Ectodermal cell (in vitro differentiated cells): ENCODE data around the gene ANKS4B.

Source experiments
- H3K27ac ChIP-seq: 2 replicates; pipeline ENCODE4 v1.7.0; 2013; ENCODE audit warnings: mild to moderate bottlenecking, low read depth, low read length; ENCODE audit not compliant: insufficient read depth, poor library complexity, severe bottlenecking
- H3K27me3 ChIP-seq: 2 replicates; pipeline ENCODE4 v1.7.0; 2013; ENCODE audit warnings: mild to moderate bottlenecking, low read length; ENCODE audit not compliant: insufficient read depth, control insufficient read depth, poor library complexity, severe bottlenecking
- H3K36me3 ChIP-seq: one replicate; pipeline ENCODE4 v1.7.0; 2013; ENCODE audit warnings: low read length; ENCODE audit not compliant: control insufficient read depth, insufficient read depth
- H3K4me1 ChIP-seq: one replicate; pipeline ENCODE4 v1.7.0; 2013; ENCODE audit warnings: low read length; ENCODE audit not compliant: control insufficient read depth, insufficient read depth
- H3K4me3 ChIP-seq: 2 replicates; pipeline ENCODE4 v1.7.0; 2013; ENCODE audit warnings: low read depth, low read length, control low read depth; ENCODE audit not compliant: insufficient read depth
- H3K9me3 ChIP-seq: 2 replicates; pipeline ENCODE4 v1.7.0; 2013; ENCODE audit warnings: mild to moderate bottlenecking, low read length, moderate library complexity; ENCODE audit not compliant: control insufficient read depth
- WGBS, 2 experiments: methylation state at CpG; one replicate each; pipeline ENCODE4 v1.1.7; 2013; ENCODE audit warnings: missing lambda C conversion rate in 2 of 2; 5-methylcytosine and 5-hydroxymethylcytosine counted together

ANKS4B gene

DNA sequence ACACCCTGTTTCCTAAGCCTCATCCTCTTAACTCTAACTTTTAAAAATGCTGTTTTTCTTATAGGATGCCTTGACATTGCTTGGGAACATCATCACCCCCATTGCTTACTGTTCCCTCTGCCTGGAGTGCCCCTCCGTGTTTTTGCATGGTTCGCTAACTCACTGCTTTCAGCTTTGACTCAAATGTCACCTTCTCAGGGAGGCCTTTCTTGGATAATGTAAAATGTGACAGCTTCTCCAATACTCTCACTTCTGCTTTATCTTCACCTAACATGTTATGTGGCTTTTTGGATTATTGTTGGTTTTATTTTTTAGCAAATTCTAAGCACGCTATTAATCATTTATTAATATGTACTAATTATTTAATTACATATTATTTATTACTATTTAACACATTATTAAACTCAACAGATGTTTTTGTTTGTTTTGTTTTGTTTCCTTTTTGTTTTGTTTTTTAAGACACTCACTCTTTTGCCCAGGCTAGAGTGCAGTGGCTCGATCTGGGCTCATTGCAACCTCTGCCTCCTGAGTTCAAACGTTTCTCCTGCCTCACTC lies 40.8 kb downstream of the ANKS4B start:
- peaks cover 38% of the 10 kb centered on the region for H3K27me3 ChIP-seq
- no peaks in the 10 kb centered on the region for H3K9me3 ChIP-seq
- 65 to 72% methylated on average over 3 to 4 of the region's 5 CpGs for WGBS, 2 experiments

DNA sequence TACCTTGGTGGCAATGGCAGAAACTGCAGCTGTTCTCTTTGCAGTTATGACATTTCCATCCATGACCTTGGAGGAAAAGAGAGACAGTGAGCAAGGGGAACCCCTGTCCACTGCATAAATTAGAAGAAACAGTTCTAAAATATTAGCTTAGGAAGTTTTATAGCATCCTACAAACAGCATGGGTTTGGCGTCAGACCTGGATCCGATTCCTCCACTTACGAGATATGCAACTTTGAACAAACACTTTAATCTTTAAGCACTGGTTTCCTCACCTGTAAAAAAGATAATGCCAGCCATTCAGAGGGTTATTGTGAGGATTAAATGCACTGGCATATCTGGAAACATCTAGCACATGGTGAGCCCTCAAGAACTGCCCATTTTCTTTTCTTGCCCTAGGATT lies 42.0 kb downstream of the ANKS4B start:
- no peaks in the 10 kb centered on the region for H3K4me1 ChIP-seq
- no peak overlapping the region for H3K4me3 ChIP-seq
- H3K9me3 ChIP-seq, result no peaks in the 10 kb centered on the region
- 92 to 93% methylated on average over 3 of the region's 3 CpGs for whole genome bisulfite sequencing, 2 experiments
- no peaks in the 10 kb centered on the region for H3K36me3 ChIP-seq
- H3K27ac ChIP-seq, result no peak overlapping the region
- H3K27me3 ChIP-seq, result peaks cover 43% of the 10 kb centered on the region

More for the DNA sequence above, 40.8 kb downstream of the ANKS4B start:
- H3K36me3 ChIP-seq, result no peaks in the 10 kb centered on the region
- no peak overlapping the region for H3K27ac ChIP-seq
- H3K4me3 ChIP-seq, result no peak overlapping the region
- H3K4me1 ChIP-seq, result no peaks in the 10 kb centered on the region

DNA sequence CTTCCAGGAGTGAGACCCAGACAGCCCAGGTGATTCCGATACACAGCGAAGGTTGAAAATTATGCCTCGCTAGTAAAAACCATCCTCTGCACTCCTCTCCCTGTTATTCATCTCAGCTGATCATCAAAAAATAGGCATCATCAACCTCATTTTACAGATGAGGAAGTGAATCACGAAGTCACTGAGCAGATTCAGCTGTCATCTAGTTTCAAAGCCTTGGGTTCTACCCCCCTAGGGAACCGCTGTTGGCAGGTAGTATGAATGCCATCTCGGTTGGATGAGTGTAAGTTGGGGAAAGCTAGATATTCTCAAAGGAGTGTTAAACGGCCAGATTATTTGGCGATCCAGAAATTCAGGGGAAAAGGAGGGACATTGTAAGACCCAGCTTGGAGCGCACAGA lies 42.6 kb downstream of the ANKS4B start:
- Histone ChIP-seq H3K27ac (no peak overlapping the region), H3K36me3 (no peaks in the 10 kb centered on the region), H3K9me3 (no peaks in the 10 kb centered on the region), H3K4me1 (no peaks in the 10 kb centered on the region), H3K27me3 (peaks cover 43% of the 10 kb centered on the region), H3K4me3 (no peak overlapping the region)
- WGBS, 2 experiments, result 81 to 85% methylated on average over 9 of the region's 9 CpGs

DNA sequence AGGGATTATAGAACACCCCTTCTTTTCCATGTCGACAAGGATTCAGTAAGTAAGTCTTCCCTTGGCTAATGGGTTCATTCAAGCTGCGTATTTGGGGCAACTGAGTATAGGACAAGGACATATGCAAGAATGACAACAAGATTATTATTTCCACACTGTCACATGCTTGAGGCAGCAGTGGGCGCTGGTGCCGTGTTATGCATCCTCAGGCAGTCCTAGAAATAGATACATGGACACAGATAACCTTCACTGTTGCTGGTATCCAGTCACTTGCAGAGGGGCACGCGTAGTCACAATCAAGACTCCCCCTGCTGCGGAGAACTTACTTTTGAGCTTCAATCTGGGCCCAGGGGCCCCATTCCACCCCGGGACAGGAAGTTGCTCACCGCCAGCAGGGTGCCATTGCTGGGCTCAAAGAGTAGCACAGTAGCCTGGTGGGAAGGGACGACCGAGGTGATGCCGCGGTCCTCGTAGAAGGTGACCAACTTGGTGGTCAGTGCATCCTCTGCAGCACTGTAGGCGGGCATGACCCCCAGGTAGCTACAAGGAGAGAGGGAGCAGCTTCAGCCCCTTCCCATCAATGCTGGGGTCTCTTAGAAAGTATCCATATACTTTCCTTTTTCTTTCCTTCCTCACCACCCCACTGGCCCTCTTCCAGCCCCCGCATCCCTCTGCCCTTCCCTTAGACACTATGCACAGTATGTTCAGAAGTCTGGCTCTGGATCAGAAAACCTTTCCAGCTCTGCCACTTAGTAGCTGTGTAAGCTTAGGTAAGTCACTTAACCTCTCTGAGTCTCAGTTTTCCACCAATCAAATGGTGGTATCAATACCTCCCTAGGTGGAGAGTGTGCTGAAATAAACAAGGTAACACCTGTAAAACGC lies 43.8 kb downstream of the ANKS4B start:
- Histone ChIP-seq H3K27me3 (peaks cover 43% of the 10 kb centered on the region), H3K4me3 (no peak overlapping the region), H3K9me3 (no peaks in the 10 kb centered on the region), H3K4me1 (no peaks in the 10 kb centered on the region), H3K27ac (no peak overlapping the region), H3K36me3 (no peaks in the 10 kb centered on the region)
- WGBS, 2 experiments, result 81 to 82% methylated on average over 17 of the region's 17 CpGs

DNA sequence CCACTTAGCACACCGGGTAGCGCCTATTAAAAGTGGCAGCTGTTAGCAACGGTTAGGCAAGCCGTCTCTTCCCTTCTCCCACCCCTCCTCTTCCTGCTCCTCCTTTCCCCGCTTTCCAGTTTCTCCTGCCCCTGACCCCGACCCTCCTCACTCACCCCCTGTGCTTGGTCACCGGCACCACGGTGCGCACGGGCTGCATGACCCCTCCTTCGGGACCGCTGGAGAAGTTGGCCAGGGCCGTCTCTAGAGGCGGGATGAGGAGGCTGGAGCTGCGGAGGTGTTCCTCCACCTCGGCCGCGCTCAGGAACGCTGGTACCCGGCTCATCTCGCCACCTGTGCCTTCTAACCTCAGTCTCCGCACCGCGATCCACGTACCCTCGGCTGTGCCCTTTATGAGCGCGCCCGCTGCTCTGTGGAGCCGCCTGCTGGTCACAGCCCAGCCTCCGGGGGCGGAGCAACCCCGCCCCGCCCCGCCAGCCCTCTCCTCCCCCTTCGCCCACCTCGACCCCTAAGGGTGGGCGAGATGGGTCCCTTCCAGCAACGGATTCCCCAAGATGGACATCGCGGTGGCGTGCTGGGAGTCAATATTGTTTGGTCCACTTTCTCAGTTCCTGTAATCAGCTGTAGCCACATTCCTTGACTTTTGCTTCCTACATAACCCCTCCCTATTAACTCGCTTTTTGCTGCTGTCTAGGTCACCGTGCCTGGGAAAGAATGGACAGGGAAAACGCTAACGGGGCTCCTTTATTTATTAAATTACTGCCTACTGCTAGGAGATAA lies 44.6 kb downstream of the ANKS4B start, which contains the start of gene CRYM:
CRYM (minus strand) TSS at position 364 of the 780 bp plus-strand sequence; CDS start at position 325, 39 bp downstream.
- peaks cover 43% of the 10 kb centered on the region for H3K27me3 ChIP-seq
- no peaks in the 10 kb centered on the region for H3K4me1 ChIP-seq
- peak within 1 kb of the TSS; percentile 37 for H3K4me3 ChIP-seq
- H3K27ac ChIP-seq, result no peak within 1 kb of the TSS
- H3K9me3 ChIP-seq, result no peaks in the 10 kb centered on the region
- no peaks in the 10 kb centered on the region for H3K36me3 ChIP-seq
- WGBS, 2 experiments, result 2 to 3% methylated on average over 45 to 46 of the region's 46 CpGs

DNA sequence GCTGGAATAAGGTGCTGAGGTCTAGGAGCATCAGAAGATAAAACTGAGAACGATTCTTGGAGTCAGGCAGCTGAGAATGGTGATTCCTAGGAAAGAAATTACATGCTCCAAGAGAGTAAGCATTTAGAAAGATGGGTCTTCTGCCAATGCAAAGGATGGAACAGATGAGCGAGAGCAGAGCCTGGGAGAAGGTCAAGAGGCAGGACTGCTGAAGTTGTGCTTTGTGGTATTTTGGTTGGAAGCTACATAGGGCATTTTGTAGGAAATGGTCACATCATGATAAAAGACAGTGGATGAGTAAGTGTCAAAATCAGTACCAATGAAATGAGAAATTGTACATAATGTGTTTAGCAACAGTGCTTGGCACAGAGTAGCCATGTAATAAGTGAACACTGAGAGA lies 46.0 kb downstream of the ANKS4B start:
- Histone ChIP-seq H3K27me3 (peaks cover 47% of the 10 kb centered on the region), H3K4me1 (no peaks in the 10 kb centered on the region), H3K27ac (no peak overlapping the region), H3K9me3 (no peaks in the 10 kb centered on the region), H3K4me3 (no peak overlapping the region), H3K36me3 (no peaks in the 10 kb centered on the region)
- 90 to 95% methylated on average over 2 of the region's 2 CpGs for WGBS, 2 experiments

DNA sequence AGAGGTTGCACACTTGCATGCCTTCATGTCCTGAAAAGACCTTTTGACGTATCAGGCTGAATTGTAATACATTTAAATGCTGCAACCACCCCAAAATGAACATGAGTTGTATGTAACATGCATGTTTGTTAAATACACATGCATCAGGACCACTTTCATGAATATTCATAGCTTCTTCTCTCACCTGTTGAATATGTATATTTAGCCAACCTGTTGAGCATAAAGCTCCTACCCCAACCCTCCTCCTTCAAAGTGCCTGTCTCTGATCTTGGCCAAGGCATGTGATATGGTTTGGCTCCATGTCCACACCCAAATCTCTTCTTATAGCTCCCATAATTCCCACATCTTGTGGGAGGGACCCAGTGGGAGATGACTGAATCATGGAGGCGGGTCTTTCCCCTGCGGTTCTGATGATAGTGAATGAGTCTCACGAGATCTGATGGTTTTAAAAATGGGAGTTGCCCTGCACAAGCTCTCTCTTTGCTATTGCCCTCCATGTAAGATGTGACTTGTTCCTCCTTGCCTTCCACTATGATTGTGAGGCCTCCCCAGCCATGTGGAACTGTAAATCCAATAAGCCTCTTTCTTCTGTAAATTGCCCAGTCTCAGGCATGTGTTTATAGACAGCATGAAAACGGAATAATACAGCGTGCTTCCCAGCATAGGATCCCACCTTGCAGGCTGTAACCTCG lies 48.3 kb downstream of the ANKS4B start:
- peaks cover 35% of the 10 kb centered on the region for H3K27me3 ChIP-seq
- WGBS, 2 experiments, result 93 to 94% methylated on average over 6 to 7 of the region's 7 CpGs

DNA sequence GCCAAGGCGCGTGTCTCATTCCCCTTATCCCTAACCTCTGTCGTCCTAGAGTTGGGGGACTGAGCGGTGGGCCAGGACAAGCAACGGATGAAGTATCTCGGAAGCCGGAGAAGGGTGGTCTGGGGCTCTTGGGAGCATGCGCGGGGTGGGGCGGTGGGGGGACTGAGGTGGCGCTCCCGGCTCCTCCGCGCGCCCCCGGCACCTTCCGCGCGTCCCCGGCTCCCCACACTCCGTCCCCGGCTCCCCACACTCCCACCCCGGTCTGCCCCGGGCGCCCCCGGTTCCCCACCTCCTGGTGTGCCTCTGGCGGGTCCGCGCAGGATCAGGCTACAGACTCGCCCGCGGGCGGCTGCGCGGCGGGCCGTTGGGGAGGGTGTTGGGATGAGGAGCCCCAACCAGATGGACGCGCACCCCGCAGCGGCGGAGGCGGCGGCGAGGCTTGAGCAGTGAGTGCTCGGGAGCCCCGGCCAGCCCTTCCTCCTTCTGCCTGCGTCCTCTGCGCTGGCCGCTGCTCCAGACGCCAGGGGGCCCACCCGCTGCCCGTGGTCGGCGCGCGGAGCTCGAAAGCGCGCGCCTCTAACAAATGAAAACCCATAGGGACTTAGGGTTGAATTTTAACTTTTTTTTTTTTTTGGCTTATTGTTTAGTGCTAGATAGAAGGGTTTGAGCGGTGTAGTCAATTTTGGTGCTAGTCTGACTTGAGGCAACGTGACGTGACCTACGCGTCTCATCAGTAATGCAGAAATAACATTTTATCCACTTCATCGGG lies 50.2 kb downstream of the ANKS4B start:
- H3K27me3 ChIP-seq, result peaks cover 18% of the 10 kb centered on the region
- no peaks in the 10 kb centered on the region for H3K36me3 ChIP-seq
- no peaks in the 10 kb centered on the region for H3K9me3 ChIP-seq
- no peak overlapping the region for H3K27ac ChIP-seq
- H3K4me3 ChIP-seq, result peak overlapping the region; percentile 58
- 2% methylated on average over 66 to 67 of the region's 67 CpGs for WGBS, 2 experiments
- H3K4me1 ChIP-seq, result no peaks in the 10 kb centered on the region

More for the DNA sequence above, 48.3 kb downstream of the ANKS4B start:
- H3K27ac ChIP-seq, result no peak overlapping the region
- no peaks in the 10 kb centered on the region for H3K9me3 ChIP-seq
- H3K36me3 ChIP-seq, result no peaks in the 10 kb centered on the region
- H3K4me1 ChIP-seq, result no peaks in the 10 kb centered on the region
- H3K4me3 ChIP-seq, result no peak overlapping the region

DNA sequence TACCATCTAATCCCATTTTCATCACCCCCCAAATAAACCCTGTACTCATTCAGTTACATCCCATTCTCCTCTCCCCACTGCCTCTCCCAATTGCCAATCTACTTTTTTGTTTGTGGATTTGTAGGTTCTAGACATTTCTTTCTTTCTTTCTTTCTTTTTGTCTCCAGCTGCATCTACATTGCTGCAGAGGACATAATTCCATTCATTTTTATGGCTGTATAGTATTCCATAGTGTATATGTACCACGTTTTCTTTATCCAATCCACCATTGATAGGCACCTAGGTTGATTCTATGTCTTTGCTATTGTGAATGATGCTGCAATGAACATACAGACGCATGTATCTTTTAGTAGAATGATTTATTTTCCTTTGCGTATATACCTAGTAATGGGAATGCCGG lies 50.9 kb downstream of the ANKS4B start:
- Histone ChIP-seq H3K9me3 (no peaks in the 10 kb centered on the region), H3K4me1 (no peaks in the 10 kb centered on the region), H3K27ac (no peak overlapping the region), H3K36me3 (no peaks in the 10 kb centered on the region), H3K27me3 (peaks cover 11% of the 10 kb centered on the region), H3K4me3 (peak overlapping the region; percentile 58)
- 81 to 90% methylated on average over 3 of the region's 4 CpGs for WGBS, 2 experiments
